ENCODE data around the gene PEX6.

DNA sequence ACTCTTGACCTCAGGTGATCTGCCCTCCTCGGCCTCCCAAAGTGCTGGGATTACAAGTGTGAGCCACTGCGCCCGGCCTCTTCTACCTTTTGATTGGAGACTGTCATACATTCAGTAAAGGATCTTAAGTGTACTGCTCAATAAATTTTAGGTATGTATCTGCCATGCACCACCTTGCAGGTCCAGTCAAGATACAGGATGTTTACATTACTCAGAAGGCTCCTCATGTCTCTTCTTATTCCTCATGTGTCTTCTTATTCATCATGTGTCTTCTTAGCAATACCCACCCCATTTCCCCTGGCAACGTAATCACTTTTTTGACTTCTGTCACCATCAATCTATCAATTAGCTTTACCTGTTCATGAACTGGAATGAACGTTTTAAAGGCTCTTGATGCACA is 26.9 kb upstream of the PEX6 start:
- TF ChIP-seq, protein P1, sequence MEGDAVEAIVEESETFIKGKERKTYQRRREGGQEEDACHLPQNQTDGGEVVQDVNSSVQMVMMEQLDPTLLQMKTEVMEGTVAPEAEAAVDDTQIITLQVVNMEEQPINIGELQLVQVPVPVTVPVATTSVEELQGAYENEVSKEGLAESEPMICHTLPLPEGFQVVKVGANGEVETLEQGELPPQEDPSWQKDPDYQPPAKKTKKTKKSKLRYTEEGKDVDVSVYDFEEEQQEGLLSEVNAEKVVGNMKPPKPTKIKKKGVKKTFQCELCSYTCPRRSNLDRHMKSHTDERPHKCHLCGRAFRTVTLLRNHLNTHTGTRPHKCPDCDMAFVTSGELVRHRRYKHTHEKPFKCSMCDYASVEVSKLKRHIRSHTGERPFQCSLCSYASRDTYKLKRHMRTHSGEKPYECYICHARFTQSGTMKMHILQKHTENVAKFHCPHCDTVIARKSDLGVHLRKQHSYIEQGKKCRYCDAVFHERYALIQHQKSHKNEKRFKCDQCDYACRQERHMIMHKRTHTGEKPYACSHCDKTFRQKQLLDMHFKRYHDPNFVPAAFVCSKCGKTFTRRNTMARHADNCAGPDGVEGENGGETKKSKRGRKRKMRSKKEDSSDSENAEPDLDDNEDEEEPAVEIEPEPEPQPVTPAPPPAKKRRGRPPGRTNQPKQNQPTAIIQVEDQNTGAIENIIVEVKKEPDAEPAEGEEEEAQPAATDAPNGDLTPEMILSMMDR (IDR thresholded peaks at IDR 0.05), result no peak
- TF ChIP-seq POLR2A (IDR thresholded peaks at IDR 0.05), result no peak
